Measurements from ENCODE around the gene RTL10. TPM values are rescaled to one million over a fixed set of nuclear protein-coding genes. Genes with fewer than 3 reads are reported as not detected.

RTL10 gene
- total and polyA plus RNA-seq, 2 of the 8 experiments (the other 6 are each of a cell fraction or from before 2014, with no cell fraction given), result 11.5 to 18.8 TPM

DNA sequence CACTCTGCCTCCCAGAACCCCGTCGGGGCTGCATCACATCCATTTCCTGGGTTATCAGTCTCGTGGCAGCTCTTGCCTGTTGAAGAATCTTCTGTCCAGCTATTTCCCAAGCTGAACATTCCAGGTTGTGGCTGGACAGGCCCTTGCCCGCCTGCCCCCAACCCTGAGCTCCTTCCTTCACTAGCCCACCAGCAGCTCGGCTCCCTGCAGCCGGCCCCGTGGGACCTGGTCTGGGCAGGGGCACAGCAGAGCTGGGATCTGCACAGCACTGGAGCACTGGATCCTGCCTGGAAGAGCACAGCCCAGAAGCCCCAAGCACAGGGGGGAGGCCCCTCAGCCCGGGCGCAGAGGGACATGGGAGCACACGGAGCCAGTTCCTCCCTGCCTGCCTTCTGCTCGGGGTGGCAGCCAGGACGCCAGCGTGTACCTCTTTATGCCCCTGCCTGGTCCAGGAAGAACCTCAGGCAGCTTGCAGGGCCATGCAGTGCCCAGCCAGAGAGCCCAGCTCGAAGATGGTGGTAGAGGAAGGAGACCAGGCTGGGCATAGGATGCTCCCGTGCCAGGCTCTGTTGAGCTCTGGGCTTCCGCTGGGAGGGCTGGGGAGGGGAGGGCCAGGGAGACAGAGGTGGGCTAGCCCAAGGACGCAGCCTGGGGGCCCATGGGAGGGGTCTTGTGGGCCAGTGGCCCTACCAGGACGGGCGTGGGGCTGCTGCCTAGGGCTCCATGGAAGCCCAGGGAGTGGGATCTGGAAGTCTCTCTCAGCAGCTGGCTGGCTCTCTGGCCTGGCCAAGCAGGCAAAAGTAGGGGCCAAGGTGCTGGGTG, 16.6 kb upstream of the RTL10 start:
- TF ChIP-seq SAP30 (IDR thresholded peaks at IDR 0.05; ENCODE audit: insufficient read depth, insufficient replicate concordance, low read length), result no peak
- TF ChIP-seq SP4 (IDR thresholded peaks at IDR 0.05; ENCODE audit: low read length), result no peak
- no peak for TF ChIP-seq KDM4A (IDR thresholded peaks at IDR 0.05; ENCODE audit: low read depth, low read length, severe bottlenecking)
- TF ChIP-seq POU5F1 (IDR thresholded peaks at IDR 0.05; ENCODE audit: low read depth, low read length), result no peak
- TF ChIP-seq TCF12 (IDR thresholded peaks at IDR 0.05; ENCODE audit: low read depth, low read length), result no peak
- TF ChIP-seq CBX8 (IDR thresholded peaks at IDR 0.05; ENCODE audit: borderline replicate concordance, low read depth, low read length), result no peak
- TF ChIP-seq ZNF274 (IDR thresholded peaks at IDR 0.05; ENCODE audit: borderline replicate concordance, extremely low read depth, low read length), result no peak
- TF ChIP-seq, protein P1, sequence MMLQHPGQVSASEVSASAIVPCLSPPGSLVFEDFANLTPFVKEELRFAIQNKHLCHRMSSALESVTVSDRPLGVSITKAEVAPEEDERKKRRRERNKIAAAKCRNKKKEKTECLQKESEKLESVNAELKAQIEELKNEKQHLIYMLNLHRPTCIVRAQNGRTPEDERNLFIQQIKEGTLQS (IDR thresholded peaks at IDR 0.05; ENCODE audit: insufficient read depth, low read depth, low read length), result no peak
- TF ChIP-seq YY1 (IDR thresholded peaks at IDR 0.05; ENCODE audit: low read depth, low read length), result no peak
- no peak overlapping the region for H3K56ac ChIP-seq (replicated peaks; ENCODE audit: insufficient read length, low read depth, low read length)

More for the DNA sequence above, 16.6 kb upstream of the RTL10 start:
- Histone ChIP-seq H2BK12ac (ENCODE audit: low read depth, low read length) (0 out of 2 replicates have a peak overlapping the region, but pooled peaks have one; percentile 50), H3K27ac (ENCODE audit: low read depth, low read length) (no peak overlapping the region; the same call in 1 of the 2 replicates), H4K8ac (ENCODE audit: extremely low read depth, insufficient read depth, low read length) (no peak overlapping the region; the same call in 1 of the 2 replicates), H3K79me1 (ENCODE audit: low read depth, low read length) (no peaks in the 10 kb centered on the region; the same call in 1 of the 2 replicates), H3K4ac (replicated peaks; ENCODE audit: insufficient read length, low read depth, low read length) (peak overlapping the region; percentile 78), H2BK15ac (ENCODE audit: low read length) (no peak overlapping the region), H3K18ac (ENCODE audit: extremely low read depth, low read length) (no peak overlapping the region), H3K9ac (replicated peaks in 1 of 4; ENCODE audit: extremely low read depth in 1 of 4, low read depth in 3 of 4, low read length in 3 of 4) (no peak overlapping the region), H3K14ac (ENCODE audit: insufficient read length) (no peak overlapping the region), H3K4me3 (ENCODE audit: extremely low read depth in 1 of 4, insufficient read depth in 2 of 4, low read depth in 3 of 4, low read length in 4 of 4) (no peak overlapping the region), H2AK5ac (ENCODE audit: low read depth, low read length) (no peak overlapping the region), H4K5ac (ENCODE audit: insufficient read length, low read depth, low read length) (no peak overlapping the region), H4K20me1 (replicated peaks in 1 of 2; ENCODE audit: control insufficient read depth in 1 of 2, insufficient read depth in 2 of 2, low read length in 2 of 2) (no peaks in the 10 kb centered on the region), H3K23me2 (ENCODE audit: low read depth, low read length) (no peaks in the 10 kb centered on the region), H3K4me2 (ENCODE audit: insufficient read depth in 1 of 2, low read depth in 2 of 2, low read length in 2 of 2) (no peak overlapping the region), H3K23ac (ENCODE audit: insufficient read length) (no peak overlapping the region), H2BK20ac (ENCODE audit: low read length) (0 out of 2 replicates have a peak overlapping the region, but pooled peaks have one; percentile 7), H2AFZ (ENCODE audit: low read length) (no peak overlapping the region), H4K91ac (replicated peaks; ENCODE audit: insufficient read length, low read length) (peak overlapping the region; percentile 74), H2BK120ac (replicated peaks; ENCODE audit: low read depth, low read length) (no peak overlapping the region), H3K36me3 (ENCODE audit: control insufficient read depth in 2 of 4, insufficient read depth in 4 of 4, low read length in 3 of 4) (no peaks in the 10 kb centered on the region), H3K27me3 (replicated peaks in 1 of 4; ENCODE audit: control insufficient read depth in 3 of 4, extremely low read depth in 1 of 4, insufficient read depth in 3 of 4, low read length in 3 of 4) (no peaks in the 10 kb centered on the region), H3K79me2 (ENCODE audit: control insufficient read depth in 1 of 2, insufficient read depth in 2 of 2, low read length in 2 of 2) (no peaks in the 10 kb centered on the region), H3K9me3 (ENCODE audit: insufficient read depth in 2 of 2, low read depth in 1 of 2, low read length in 1 of 2) (no peaks in the 10 kb centered on the region), H3K4me1 (replicated peaks in 1 of 4; ENCODE audit: control insufficient read depth in 3 of 4, insufficient read depth in 4 of 4, low read length in 3 of 4) (peaks cover 0 to 7% (median 4%) of the 10 kb centered on the region in 4 experiments; a peak in 4 of 7 replicates), H2BK5ac (ENCODE audit: low read depth, low read length) (no peak overlapping the region)
- 87% methylated on average over 19 of the region's 19 CpGs; no CpG with 5 or more reads in 1 of the 2 experiments for WGBS, 2 experiments (ENCODE audit: extremely low coverage in 1 of 2, insufficient coverage in 1 of 2, insufficient read length in 1 of 2, insufficient replicate concordance in 2 of 2, low coverage in 1 of 2, low lambda C conversion rate in 2 of 2, missing lambda C conversion rate in 1 of 2)
- POLR2A ChIA-PET (ENCODE audit: partially characterized antibody), result interaction anchor here (0.9 to 4.6 kb wide), 5 partner anchors 8 to 24 kb away, joined by 3 to 27 read pairs (median 5); no protein-coding TSS in a partner anchor
- DNase-seq (ENCODE audit: low read depth in 1 of 2, low spot score in 2 of 2) (peak in 1 of 2 experiments; percentile 40), FAIRE-seq (no peak)
- CTCF ChIA-PET (ENCODE audit: partially characterized antibody), result interaction anchor here (0.9 to 2.1 kb wide), 8 partner anchors 20 to 141 kb away, joined by 3 to 10 read pairs (median 4); no protein-coding TSS in a partner anchor
